Neutrophil (primary cell): ENCODE results near the gene CAPN8.

Experiments used
- H3K27ac ChIP-seq: fragments of 200-600 bp; sonication (generic); 2 replicates; pipeline ENCODE4 v1.5.1; 2016; ENCODE audit warnings: mild to moderate bottlenecking, moderate library complexity
- H3K27me3 ChIP-seq: fragments of 200-600 bp; sonication (generic); 2 replicates; pipeline ENCODE4 v1.6.0; 2016; ENCODE audit warnings: mild to moderate bottlenecking
- H3K36me3 ChIP-seq: fragments of 200-600 bp; sonication (generic); 2 replicates; pipeline ENCODE4 v1.5.1; 2017
- H3K4me1 ChIP-seq, 2 experiments: fragments of 200-600 bp in 1 of 2; sonication (generic) in 1 of 2; 1 replicate in 1 of 2; 2 replicates in 1 of 2; pipeline versions ENCODE4 v1.5.1 to v1.6.1; 2013 to 2016; ENCODE audit warnings: low read depth in 1 of 2, low read length in 1 of 2, mild to moderate bottlenecking in 1 of 2, moderate library complexity in 1 of 2; ENCODE audit not compliant: control insufficient read depth in 1 of 2, insufficient read depth in 1 of 2
- H3K4me3 ChIP-seq, 2 experiments: fragments of 200-600 bp in 1 of 2; sonication (generic) in 1 of 2; 1 replicate in 1 of 2; 2 replicates in 1 of 2; pipeline ENCODE4 v1.5.1; 2013 to 2016; ENCODE audit warnings: low read depth in 1 of 2, low read length in 1 of 2, mild to moderate bottlenecking in 1 of 2, moderate library complexity in 1 of 2
- H3K9me3 ChIP-seq: fragments of 200-600 bp; sonication (generic); 2 replicates; pipeline ENCODE4 v1.5.1; 2016
- TF ChIP-seq, protein P1 (sequence below): fragments of 200-600 bp; sonication (generic); IDR thresholded peaks from 2 replicates; pipeline ENCODE4 v1.5.1; 2016; ENCODE audit warnings: antibody characterized with exemption

CAPN8 gene

DNA sequence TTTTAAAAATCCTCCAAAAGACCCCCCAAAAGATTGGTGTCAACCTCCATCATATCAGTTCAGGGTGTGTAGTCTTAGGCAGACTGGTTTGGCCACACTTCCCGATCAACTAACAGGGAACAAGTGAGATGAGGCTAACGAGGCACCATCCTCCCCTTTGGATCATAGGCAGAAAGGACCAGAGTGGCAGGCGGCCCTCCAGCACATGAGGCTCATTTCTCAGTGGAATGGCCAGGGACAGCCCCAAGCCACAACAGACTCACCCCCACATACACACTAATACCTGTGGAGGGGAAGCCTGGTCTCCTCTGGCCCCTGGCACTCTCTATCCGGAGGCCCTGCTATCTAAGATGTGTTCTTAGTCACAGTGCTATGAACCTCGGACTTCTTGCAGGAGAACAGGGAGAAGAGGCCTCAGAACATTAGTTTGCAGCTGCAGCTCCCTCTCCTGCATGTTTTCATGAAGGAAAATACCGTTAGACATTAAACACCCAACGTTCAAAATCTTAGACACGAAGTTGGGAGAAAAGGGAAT lies 29.6 kb upstream of the CAPN8 start:
- Histone ChIP-seq H3K4me3 (no peak overlapping the region), H3K27ac (no peak overlapping the region), H3K27me3 (no peaks in the 10 kb centered on the region), H3K9me3 (no peaks in the 10 kb centered on the region), H3K36me3 (no peaks in the 10 kb centered on the region), H3K4me1 (peaks cover 0 to 3% of the 10 kb centered on the region in 2 experiments)
- TF ChIP-seq, protein P1, sequence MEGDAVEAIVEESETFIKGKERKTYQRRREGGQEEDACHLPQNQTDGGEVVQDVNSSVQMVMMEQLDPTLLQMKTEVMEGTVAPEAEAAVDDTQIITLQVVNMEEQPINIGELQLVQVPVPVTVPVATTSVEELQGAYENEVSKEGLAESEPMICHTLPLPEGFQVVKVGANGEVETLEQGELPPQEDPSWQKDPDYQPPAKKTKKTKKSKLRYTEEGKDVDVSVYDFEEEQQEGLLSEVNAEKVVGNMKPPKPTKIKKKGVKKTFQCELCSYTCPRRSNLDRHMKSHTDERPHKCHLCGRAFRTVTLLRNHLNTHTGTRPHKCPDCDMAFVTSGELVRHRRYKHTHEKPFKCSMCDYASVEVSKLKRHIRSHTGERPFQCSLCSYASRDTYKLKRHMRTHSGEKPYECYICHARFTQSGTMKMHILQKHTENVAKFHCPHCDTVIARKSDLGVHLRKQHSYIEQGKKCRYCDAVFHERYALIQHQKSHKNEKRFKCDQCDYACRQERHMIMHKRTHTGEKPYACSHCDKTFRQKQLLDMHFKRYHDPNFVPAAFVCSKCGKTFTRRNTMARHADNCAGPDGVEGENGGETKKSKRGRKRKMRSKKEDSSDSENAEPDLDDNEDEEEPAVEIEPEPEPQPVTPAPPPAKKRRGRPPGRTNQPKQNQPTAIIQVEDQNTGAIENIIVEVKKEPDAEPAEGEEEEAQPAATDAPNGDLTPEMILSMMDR: no peak

DNA sequence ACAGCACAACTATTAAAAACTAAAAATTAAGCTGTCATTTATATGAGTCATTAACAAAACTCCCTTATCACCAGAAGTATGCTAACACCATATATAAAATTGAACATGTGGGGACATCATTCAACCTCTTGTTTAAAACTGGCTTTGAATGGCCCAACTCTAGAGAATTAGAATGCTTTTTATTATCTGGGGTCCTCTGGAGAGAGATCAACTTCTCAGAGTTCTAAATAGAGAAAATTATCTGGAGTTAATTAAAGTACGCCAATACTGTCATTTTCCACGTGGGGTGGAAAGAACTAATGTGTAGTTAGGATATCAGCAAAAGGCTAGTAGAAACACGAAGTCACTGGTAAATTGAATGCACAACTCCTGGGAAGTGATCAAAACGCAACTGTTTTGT lies 25.6 kb upstream of the CAPN8 start:
- H3K27me3 ChIP-seq: peaks cover 3% of the 10 kb centered on the region
- H3K27ac ChIP-seq: no peak overlapping the region
- no peaks in the 10 kb centered on the region for H3K9me3 ChIP-seq
- H3K36me3 ChIP-seq: no peaks in the 10 kb centered on the region
- TF ChIP-seq, protein P1: no peak
- no peak overlapping the region for H3K4me3 ChIP-seq
- H3K4me1 ChIP-seq: no peaks in the 10 kb centered on the region

DNA sequence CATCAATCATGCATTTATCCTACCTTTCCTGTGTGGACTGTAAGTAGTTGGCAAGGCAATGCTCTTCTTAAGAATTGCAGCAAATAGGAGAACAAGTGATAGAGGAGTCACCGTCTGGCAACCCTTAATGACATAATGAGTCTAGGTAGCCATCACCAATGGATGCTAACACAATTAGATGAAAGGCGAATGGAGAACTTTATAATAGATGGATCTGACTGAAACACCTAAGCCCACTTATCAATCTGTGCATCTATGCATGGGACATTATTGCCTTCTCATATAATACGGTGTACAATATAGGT lies 18.9 kb upstream of the CAPN8 start:
- Histone ChIP-seq H3K27ac (no peak overlapping the region), H3K4me3 (no peak overlapping the region), H3K9me3 (no peaks in the 10 kb centered on the region), H3K4me1 (no peaks in the 10 kb centered on the region), H3K36me3 (no peaks in the 10 kb centered on the region), H3K27me3 (peaks cover 33% of the 10 kb centered on the region)
- TF ChIP-seq, protein P1: no peak

DNA sequence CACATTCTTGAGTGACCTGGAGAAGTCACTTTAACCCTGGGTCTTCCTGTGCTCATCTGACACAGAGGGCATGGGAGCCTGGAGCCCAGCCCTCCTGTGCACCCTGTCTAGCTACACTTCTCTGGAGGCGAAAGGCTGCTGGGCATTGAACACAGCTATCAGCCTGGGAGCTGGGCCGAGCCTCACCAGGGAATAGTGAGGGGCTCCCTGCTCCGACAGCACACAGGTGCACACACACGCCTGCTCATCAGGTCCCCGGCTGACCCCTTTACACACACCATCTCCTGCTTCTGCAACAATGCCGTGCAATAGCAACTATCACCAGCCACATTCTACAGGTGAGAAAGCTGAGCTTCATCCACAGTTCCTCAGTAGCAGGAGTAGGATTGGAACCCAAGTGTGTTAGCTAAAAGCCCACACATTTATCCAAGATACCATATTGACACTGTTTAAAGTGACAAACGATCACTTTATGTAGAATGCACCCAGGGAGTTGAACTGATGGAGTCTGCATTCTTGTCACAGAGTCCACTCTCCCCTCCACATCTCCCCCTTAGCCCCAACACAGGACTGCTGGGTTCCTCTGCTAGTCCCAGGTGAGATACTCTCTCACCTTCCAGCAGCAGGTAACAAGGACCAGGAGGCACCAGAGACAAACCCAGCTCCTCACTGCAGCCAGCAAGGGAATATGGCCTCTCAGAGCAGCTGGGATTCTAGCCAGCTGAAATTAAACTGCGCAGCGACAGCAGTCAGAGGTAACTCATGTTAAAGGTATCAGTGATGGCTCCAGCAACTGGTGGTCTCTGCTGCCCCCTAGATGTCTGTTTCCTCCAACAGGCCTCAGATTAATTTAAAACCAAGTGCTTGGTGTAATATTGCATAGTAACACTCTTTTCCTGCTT lies 18.3 kb upstream of the CAPN8 start:
- Histone ChIP-seq H3K27ac (no peak overlapping the region), H3K27me3 (peaks cover 35% of the 10 kb centered on the region), H3K36me3 (no peaks in the 10 kb centered on the region), H3K4me1 (no peaks in the 10 kb centered on the region), H3K4me3 (no peak overlapping the region), H3K9me3 (no peaks in the 10 kb centered on the region)
- TF ChIP-seq, protein P1: no peak

DNA sequence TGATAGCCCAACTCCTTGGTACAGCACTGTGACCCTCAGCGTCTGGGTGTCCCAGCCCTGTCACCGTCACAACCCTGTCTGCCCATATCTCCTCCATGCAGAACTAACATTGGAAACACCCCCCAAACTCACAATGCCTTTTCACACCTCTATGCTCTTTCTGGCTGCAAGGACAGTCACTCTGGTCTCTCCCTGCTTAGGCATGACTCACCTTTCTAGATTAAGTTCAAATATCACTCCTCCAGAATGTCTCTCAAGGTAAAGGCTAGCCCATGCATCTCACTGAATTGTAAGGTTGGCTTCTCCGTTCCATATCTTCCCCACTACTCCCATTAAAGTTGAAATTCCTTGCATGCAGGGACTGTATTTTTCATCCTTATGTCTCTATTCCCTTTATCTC lies 17.0 kb upstream of the CAPN8 start:
- no peaks in the 10 kb centered on the region for H3K36me3 ChIP-seq
- H3K9me3 ChIP-seq: no peaks in the 10 kb centered on the region
- TF ChIP-seq, protein P1: no peak
- no peaks in the 10 kb centered on the region for H3K4me1 ChIP-seq
- H3K27me3 ChIP-seq: peaks cover 33% of the 10 kb centered on the region
- H3K4me3 ChIP-seq: no peak overlapping the region
- no peak overlapping the region for H3K27ac ChIP-seq
